GM12864 (cell line): Measurements from ENCODE around the gene REEP1.

ENCODE experiments used
- DNase-seq: peaks from one replicate; pipeline ENCODE4 v3.0.0-alpha.2; 2011; ENCODE audit warnings: low read depth
- H3K4me3 ChIP-seq: 2 replicates; pipeline ENCODE4 v1.5.1; 2011; ENCODE audit warnings: mild to moderate bottlenecking, low read depth, low read length, control low read depth
- CTCF ChIP-seq: IDR thresholded peaks from 2 replicates; pipeline ENCODE4 v1.5.1; 2011; ENCODE audit warnings: low read depth, mild to moderate bottlenecking, moderate library complexity, low read length, control low read depth, inconsistent platforms; ENCODE audit errors: missing control alignments

Gene REEP1

GRCh38 chr2:86285571-86285970 is 51.9 kb downstream of the REEP1 start:
- TF ChIP-seq CTCF: no peak
- H3K4me3 ChIP-seq: no peak overlapping the region
- DNase-seq: no peak

- H3K4me3 ChIP-seq: no peak overlapping the region
- TF ChIP-seq CTCF: no peak
- no peak for DNase-seq
These were observed 52.4 kb downstream of the REEP1 start for GRCh38 chr2:86284987-86285386.

- no peak for DNase-seq
- no peak overlapping the region for H3K4me3 ChIP-seq
- TF ChIP-seq CTCF: no peak
These were observed 53.0 kb downstream of the REEP1 start for GRCh38 chr2:86284401-86284841.

GRCh38 chr2:86283411-86284030 is 53.9 kb downstream of the REEP1 start:
- DNase-seq: no peak
- no peak overlapping the region for H3K4me3 ChIP-seq
- no peak for TF ChIP-seq CTCF

GRCh38 chr2:86281066-86281700 is 56.2 kb downstream of the REEP1 start:
- TF ChIP-seq CTCF: no peak
- no peak for DNase-seq
- H3K4me3 ChIP-seq: no peak overlapping the region

GRCh38 chr2:86280191-86280667 is 57.2 kb downstream of the REEP1 start:
- H3K4me3 ChIP-seq: no peak overlapping the region
- DNase-seq: no peak
- TF ChIP-seq CTCF: no peak

- H3K4me3 ChIP-seq: no peak overlapping the region
- no peak for TF ChIP-seq CTCF
- no peak for DNase-seq
These were observed 61.5 kb downstream of the REEP1 start for GRCh38 chr2:86275962-86276361.
